Stomach (tissue), 9 donors: Measurements from ENCODE around the gene MAST2. TPM values are rescaled to one million over a fixed set of nuclear protein-coding genes. Genes with fewer than 3 reads are reported as not detected.

Source experiments
- DNase-seq, 2 donors: peaks; one replicate each; pipeline versions ENCODE4 v3.0.0 to v3.0.0-alpha.2; 2013 to 2019
- H3K27ac ChIP-seq, 5 donors: fragments of 200-600 bp in 4 of 5; sonication (generic) in 4 of 5; one replicate each; pipeline ENCODE4 v1.5.1; 2013 to 2019; ENCODE audit warnings: mild to moderate bottlenecking in 1 of 5, moderate library complexity in 1 of 5
- H3K27me3 ChIP-seq, 3 donors: fragments of 200-600 bp; sonication (generic); one replicate each; pipeline ENCODE4 v1.5.1; 2017 to 2019; ENCODE audit warnings: mixed run types in 1 of 3
- H3K36me3 ChIP-seq, 4 donors: fragments of 200-600 bp; sonication (generic); 1 replicate in 3 of 4; 2 replicates in 1 of 4; pipeline ENCODE4 v1.5.1; 2016 to 2019
- H3K4me1 ChIP-seq, 4 donors: fragments of 200-600 bp; sonication (generic); one replicate each; pipeline ENCODE4 v1.5.1; 2016 to 2019
- H3K4me3 ChIP-seq, 4 donors: fragments of 200-600 bp; sonication (generic) in 3 of 4; one replicate each; pipeline ENCODE4 v1.5.1; 2016 to 2019; ENCODE audit warnings: mild to moderate bottlenecking in 1 of 4
- H3K9me3 ChIP-seq, 4 donors: fragments of 200-600 bp; sonication (generic); one replicate each; pipeline ENCODE4 v1.5.1; 2016 to 2019
- CTCF ChIP-seq, 7 experiments: fragments of 450-650 bp in 4 of 7; fragments of 200-600 bp in 3 of 7; sonication (generic) in 3 of 7; IDR thresholded peaks; one replicate each; pipeline ENCODE4 v1.5.1; 2016 to 2019; ENCODE audit warnings: antibody characterized with exemption in 7 of 7, control low read depth in 2 of 7, mild to moderate bottlenecking in 1 of 7
- EP300 ChIP-seq: sonication (generic); formaldehyde crosslinking; IDR thresholded peaks from one replicate; pipeline ENCODE4 v1.6.1; 2017; ENCODE audit warnings: antibody characterized with exemption
- POLR2A ChIP-seq, 4 donors: fragments of 450-650 bp; IDR thresholded peaks; one replicate each; pipeline ENCODE4 v1.6.1; 2016; ENCODE audit warnings: antibody characterized with exemption in 4 of 4, control low read depth in 2 of 4, mild to moderate bottlenecking in 1 of 4, moderate library complexity in 1 of 4
- POLR2AphosphoS5 ChIP-seq, 3 donors: sonication (generic); formaldehyde crosslinking; IDR thresholded peaks; one replicate each; pipeline ENCODE4 v1.6.1; 2016; ENCODE audit warnings: antibody characterized with exemption in 3 of 3
- WGBS, 5 donors: extraction: QIAGEN DNeasy Blood & Tissue Kit in 3 of 5; methylation state at CpG; one replicate each; pipeline versions ENCODE4 v1.1.5 to v1.1.7; 2013 to 2018; 5-methylcytosine and 5-hydroxymethylcytosine counted together
- intact Hi-C: fragments of 100-400 bp; cut with DNase I; formaldehyde crosslinking; loops from one replicate; pipeline ENCODE4 v1.15.1; 2023; ENCODE audit warnings: low total_unique reads
- polyA plus RNA-seq, 3 donors: library from polyadenylated mRNA; stranded (reverse); fragments of 200-250 nt; gene quantifications; one replicate each; pipeline ENCODE4 v1.2.3, GENCODE V29; 2013
- total RNA-seq, 5 donors: library from RNA; depleted of rRNA; stranded (reverse); fragments of >200 nt; gene quantifications; one replicate each; pipeline versions ENCODE4 v1.1.0 to v1.2.3, GENCODE V29; 2014 to 2016
- donor health status: healthy with polysubstance abuse.
- donor health status: Bipolar disorder and iron deficiency.
- donor health status: healthy.

Gene MAST2
- total and polyA plus RNA-seq, 8 donors, result 5.3 to 131 (median 34.8) TPM

GRCh38 chr1:45879885-45880598, 76.6 kb downstream of the MAST2 start:
- Histone ChIP-seq H3K9me3 (no peaks in the 10 kb centered on the region), H3K27ac (no peak overlapping the region), H3K4me3 (no peak overlapping the region), H3K36me3 (no peaks in the 10 kb centered on the region), H3K4me1 (peaks cover 0 to 19% (median 6%) of the 10 kb centered on the region in 4 donors), H3K27me3 (no peaks in the 10 kb centered on the region)
- no peak for DNase-seq
- WGBS, 5 donors, result 58 to 74% (median 67%) methylated on average over 4 of the region's 4 CpGs
- intact Hi-C loops, result no loop called here
- TF ChIP-seq POLR2A (IDR thresholded peaks at IDR 0.05) (no peak), CTCF (IDR thresholded peaks at IDR 0.05) (no peak), POLR2AphosphoS5 (IDR thresholded peaks at IDR 0.05) (no peak), EP300 (no peak)

- DNase-seq, result no peak
- Histone ChIP-seq H3K9me3 (no peaks in the 10 kb centered on the region), H3K27ac (no peak overlapping the region), H3K4me3 (no peak overlapping the region), H3K36me3 (no peaks in the 10 kb centered on the region), H3K27me3 (no peaks in the 10 kb centered on the region), H3K4me1 (peaks cover 0 to 19% (median 6%) of the 10 kb centered on the region in 4 donors)
- TF ChIP-seq EP300 (no peak), CTCF (IDR thresholded peaks at IDR 0.05) (no peak), POLR2A (IDR thresholded peaks at IDR 0.05) (no peak)
- intact Hi-C loops, result no loop called here
- 86 to 95% (median 86%) methylated on average over 3 of the region's 3 CpGs for WGBS, 5 donors
Observed at GRCh38 chr1:45880930-45881329, 77.5 kb downstream of the MAST2 start.

- 30 to 90% (median 42%) methylated on average over 1 of the region's 1 CpG for WGBS, 5 donors
- H3K36me3 ChIP-seq, result no peaks in the 10 kb centered on the region
- intact Hi-C loops, result no loop called here
- H3K27me3 ChIP-seq, result no peaks in the 10 kb centered on the region
- H3K4me1 ChIP-seq, result peaks cover 0 to 30% (median 12%) of the 10 kb centered on the region in 4 donors
- DNase-seq, result no peak
- no peaks in the 10 kb centered on the region for H3K9me3 ChIP-seq
- no peak overlapping the region for H3K27ac ChIP-seq
- no peak for TF ChIP-seq POLR2AphosphoS5 (IDR thresholded peaks at IDR 0.05)
- no peak for TF ChIP-seq CTCF (IDR thresholded peaks at IDR 0.05)
- no peak for TF ChIP-seq EP300
- TF ChIP-seq POLR2A (IDR thresholded peaks at IDR 0.05), result no peak
- no peak overlapping the region for H3K4me3 ChIP-seq
Observed at GRCh38 chr1:45883658-45884057, 80.2 kb downstream of the MAST2 start.

- Histone ChIP-seq H3K9me3 (no peaks in the 10 kb centered on the region), H3K4me1 (peaks cover 0 to 30% (median 12%) of the 10 kb centered on the region in 4 donors), H3K27me3 (no peaks in the 10 kb centered on the region), H3K36me3 (no peaks in the 10 kb centered on the region), H3K4me3 (no peak overlapping the region), H3K27ac (no peak overlapping the region)
- TF ChIP-seq CTCF (IDR thresholded peaks at IDR 0.05) (no peak), POLR2A (IDR thresholded peaks at IDR 0.05) (no peak), EP300 (no peak), POLR2AphosphoS5 (IDR thresholded peaks at IDR 0.05) (no peak)
- DNase-seq, result no peak
- intact Hi-C loops, result no loop called here
- 52 to 65% (median 55%) methylated on average over 1 of the region's 1 CpG for WGBS, 5 donors
Observed at GRCh38 chr1:45884700-45885099, 81.3 kb downstream of the MAST2 start.
